WI38 (cell line): ENCODE data around the gene TPST1.

Experiments
- H3K4me3 ChIP-seq: 2 replicates; pipeline ENCODE4 v1.5.1; 2011; ENCODE audit warnings: low read depth, mild to moderate bottlenecking, control low read depth, low read length
- CTCF ChIP-seq: IDR thresholded peaks from 2 replicates; pipeline ENCODE4 v1.5.1; 2012; ENCODE audit warnings: low read depth, mild to moderate bottlenecking, control low read depth, low read length

Gene TPST1

GRCh38 chr7:66272321-66272720, 67.2 kb downstream of the TPST1 start:
- TF ChIP-seq CTCF: no peak
- no peak overlapping the region for H3K4me3 ChIP-seq

- TF ChIP-seq CTCF: no peak
- H3K4me3 ChIP-seq: no peak overlapping the region
Measured at GRCh38 chr7:66276363-66276762, 71.2 kb downstream of the TPST1 start.

GRCh38 chr7:66277492-66277891, 72.4 kb downstream of the TPST1 start:
- no peak overlapping the region for H3K4me3 ChIP-seq
- no peak for TF ChIP-seq CTCF

GRCh38 chr7:66279912-66280311, 74.8 kb downstream of the TPST1 start:
- H3K4me3 ChIP-seq: no peak overlapping the region
- no peak for TF ChIP-seq CTCF

GRCh38 chr7:66281678-66282590, 76.8 kb downstream of the TPST1 start:
- H3K4me3 ChIP-seq: no peak overlapping the region
- no peak for TF ChIP-seq CTCF

GRCh38 chr7:66282591-66282935, 77.4 kb downstream of the TPST1 start:
- no peak for TF ChIP-seq CTCF
- H3K4me3 ChIP-seq: no peak overlapping the region

GRCh38 chr7:66283003-66283920, 78.1 kb downstream of the TPST1 start:
- TF ChIP-seq CTCF: no peak
- no peak overlapping the region for H3K4me3 ChIP-seq
